ENCODE data around the gene KRT86. TPM values are rescaled to one million over a fixed set of nuclear protein-coding genes. Genes with fewer than 3 reads are reported as not detected.

KRT86 gene
- total and polyA plus RNA-seq, 2 of the 8 experiments (the other 6 are each of a cell fraction or from before 2014, with no cell fraction given) = 0.12 TPM; not detected in 1

GRCh38 chr12:52346593-52346992, 72.1 kb downstream of the KRT86 start:
- ChIA-PET POLR2A (ENCODE audit: partially characterized antibody) (no interaction called here), CTCF (ENCODE audit: partially characterized antibody) (interaction anchor here (1.0 to 10.9 kb wide), 6 partner anchors 16 to 216 kb away, joined by 3 to 126 read pairs (median 6); no protein-coding TSS in a partner anchor)
- Histone ChIP-seq H3K36me3 (ENCODE audit: control insufficient read depth in 2 of 4, insufficient read depth in 4 of 4, low read length in 3 of 4) (no peaks in the 10 kb centered on the region), H3K18ac (ENCODE audit: extremely low read depth, low read length) (no peak overlapping the region), H4K5ac (ENCODE audit: insufficient read length, low read depth, low read length) (no peak overlapping the region), H2AK5ac (ENCODE audit: low read depth, low read length) (no peak overlapping the region), H3K56ac (replicated peaks; ENCODE audit: insufficient read length, low read depth, low read length) (no peak overlapping the region), H2BK12ac (ENCODE audit: low read depth, low read length) (no peak overlapping the region), H3K4me2 (ENCODE audit: insufficient read depth in 1 of 2, low read depth in 2 of 2, low read length in 2 of 2) (no peak overlapping the region), H2AFZ (ENCODE audit: low read length) (no peak overlapping the region), H2BK15ac (ENCODE audit: low read length) (no peak overlapping the region), H4K91ac (replicated peaks; ENCODE audit: insufficient read length, low read length) (no peak overlapping the region), H3K79me2 (ENCODE audit: control insufficient read depth in 1 of 2, insufficient read depth in 2 of 2, low read length in 2 of 2) (no peaks in the 10 kb centered on the region), H4K8ac (ENCODE audit: extremely low read depth, insufficient read depth, low read length) (no peak overlapping the region), H3K4me3 (ENCODE audit: extremely low read depth in 1 of 4, insufficient read depth in 2 of 4, low read depth in 3 of 4, low read length in 4 of 4) (no peak overlapping the region), H2BK120ac (replicated peaks; ENCODE audit: low read depth, low read length) (no peak overlapping the region), H3K4me1 (replicated peaks in 1 of 4; ENCODE audit: control insufficient read depth in 3 of 4, insufficient read depth in 4 of 4, low read length in 3 of 4) (no peaks in the 10 kb centered on the region), H3K4ac (replicated peaks; ENCODE audit: insufficient read length, low read depth, low read length) (no peak overlapping the region), H2BK5ac (ENCODE audit: low read depth, low read length) (no peak overlapping the region), H2BK20ac (ENCODE audit: low read length) (no peak overlapping the region), H3K79me1 (ENCODE audit: low read depth, low read length) (no peaks in the 10 kb centered on the region), H3K9me3 (ENCODE audit: insufficient read depth in 2 of 2, low read depth in 1 of 2, low read length in 1 of 2) (no peaks in the 10 kb centered on the region), H3K27me3 (replicated peaks in 1 of 4; ENCODE audit: control insufficient read depth in 3 of 4, extremely low read depth in 1 of 4, insufficient read depth in 3 of 4, low read length in 3 of 4) (no peaks in the 10 kb centered on the region), H3K23ac (ENCODE audit: insufficient read length) (no peak overlapping the region), H3K23me2 (ENCODE audit: low read depth, low read length) (no peaks in the 10 kb centered on the region), H3K9ac (replicated peaks in 1 of 4; ENCODE audit: extremely low read depth in 1 of 4, low read depth in 3 of 4, low read length in 3 of 4) (no peak overlapping the region), H3K27ac (ENCODE audit: low read depth, low read length) (no peak overlapping the region), H4K20me1 (replicated peaks in 1 of 2; ENCODE audit: control insufficient read depth in 1 of 2, insufficient read depth in 2 of 2, low read length in 2 of 2) (no peaks in the 10 kb centered on the region), H3K14ac (ENCODE audit: insufficient read length) (no peak overlapping the region)
- 56% methylated on average over 4 of the region's 4 CpGs; no CpG with 5 or more reads in 1 of the 2 experiments for WGBS, 2 experiments (ENCODE audit: extremely low coverage in 1 of 2, insufficient coverage in 1 of 2, insufficient read length in 1 of 2, insufficient replicate concordance in 2 of 2, low coverage in 1 of 2, low lambda C conversion rate in 2 of 2, missing lambda C conversion rate in 1 of 2)
- DNase-seq (ENCODE audit: low read depth in 1 of 2, low spot score in 2 of 2) (no peak), FAIRE-seq (no peak)
- TF ChIP-seq ATF3 (IDR thresholded peaks at IDR 0.05; ENCODE audit: insufficient read depth, low read depth, low read length) (no peak), POU5F1 (IDR thresholded peaks at IDR 0.05; ENCODE audit: low read depth, low read length) (no peak), SIX5 (IDR thresholded peaks at IDR 0.05; ENCODE audit: low read depth, low read length) (no peak), EP300 (IDR thresholded peaks at IDR 0.05; ENCODE audit: borderline replicate concordance in 1 of 2, low read depth in 2 of 2, low read length in 2 of 2) (no peak), CTCF (IDR thresholded peaks at IDR 0.05; ENCODE audit: control extremely low read depth in 1 of 3, insufficient read depth in 1 of 3, low read depth in 1 of 3, low read length in 3 of 3) (no peak)
